GM23338 (cell line): ENCODE data around the gene CDK16. TPM values are rescaled to one million over a fixed set of nuclear protein-coding genes. Genes with fewer than 3 reads are reported as not detected.

Source experiments
- ATAC-seq: fragments of 200-7000 bp; cut with Tn5 transposase; 3 replicates; pipeline ENCODE4 v1.9.1; 2020
- DNase-seq: peaks from one replicate; pipeline ENCODE4 v3.0.0-alpha.2; 2015; ENCODE audit warnings: low spot score
- H2AFZ ChIP-seq: fragments of 200-600 bp; sonication (generic); 2 replicates; pipeline ENCODE4 v1.8.0; 2016; ENCODE audit warnings: antibody characterized with exemption, mild to moderate bottlenecking, moderate library complexity
- H3F3A ChIP-seq: fragments of 200-600 bp; sonication (generic); replicated peaks from 2 replicates; pipeline ENCODE4 v1.8.0; 2017; ENCODE audit warnings: antibody characterized with exemption, mixed run types, low read depth
- H3K27ac ChIP-seq: fragments of 200-600 bp; sonication (generic); 2 replicates; pipeline ENCODE4 v1.6.1; 2016; ENCODE audit warnings: low read depth
- H3K27me3 ChIP-seq: fragments of 200-600 bp; sonication (generic); 2 replicates; pipeline ENCODE4 v1.8.0; 2016; ENCODE audit warnings: mild to moderate bottlenecking, mixed run types, moderate library complexity; ENCODE audit not compliant: insufficient read depth
- H3K36me3 ChIP-seq: fragments of 200-600 bp; sonication (generic); 2 replicates; pipeline ENCODE4 v1.8.0; 2016; ENCODE audit warnings: mild to moderate bottlenecking; ENCODE audit not compliant: insufficient read depth
- H3K4me1 ChIP-seq: fragments of 200-600 bp; sonication (generic); 2 replicates; pipeline ENCODE4 v1.8.0; 2016; ENCODE audit warnings: mild to moderate bottlenecking, moderate library complexity; ENCODE audit not compliant: insufficient read depth
- H3K4me2 ChIP-seq: fragments of 200-600 bp; sonication (generic); 2 replicates; pipeline ENCODE4 v1.7.1; 2017; ENCODE audit warnings: mixed run types
- H3K4me3 ChIP-seq: fragments of 200-600 bp; sonication (generic); 2 replicates; pipeline ENCODE4 v1.6.1; 2016; ENCODE audit warnings: mixed run types
- H3K79me2 ChIP-seq: fragments of 200-600 bp; sonication (generic); replicated peaks from 2 replicates; pipeline ENCODE4 v1.8.0; 2017; ENCODE audit warnings: mild to moderate bottlenecking; ENCODE audit not compliant: insufficient read depth
- H3K9me2 ChIP-seq: fragments of 200-600 bp; sonication (generic); 2 replicates; pipeline ENCODE4 v1.8.0; 2017; ENCODE audit not compliant: insufficient read depth
- H4K20me1 ChIP-seq: fragments of 200-600 bp; sonication (generic); replicated peaks from 2 replicates; pipeline ENCODE4 v1.8.0; 2017; ENCODE audit warnings: mild to moderate bottlenecking; ENCODE audit not compliant: insufficient read depth
- H3K27ac Mint-ChIP-seq: 2 replicates; pipeline ENCODE4 v1.8.0; 2020; ENCODE audit warnings: inconsistent platforms, mild to moderate bottlenecking, moderate library complexity, mixed read lengths
- H3K27me3 Mint-ChIP-seq: 3 replicates; pipeline ENCODE4 v1.8.0; 2022; ENCODE audit warnings: low read depth, mild to moderate bottlenecking, moderate library complexity, mixed read lengths, inconsistent platforms; ENCODE audit not compliant: insufficient read depth, poor library complexity
- H3K36me3 Mint-ChIP-seq: 3 replicates; pipeline ENCODE4 v1.8.0; 2021; ENCODE audit warnings: low read depth, mild to moderate bottlenecking, inconsistent platforms, moderate library complexity, mixed read lengths
- H3K4me1 Mint-ChIP-seq: 3 replicates; pipeline ENCODE4 v1.8.0; 2020; ENCODE audit warnings: mild to moderate bottlenecking, inconsistent platforms, mixed read lengths
- H3K4me3 Mint-ChIP-seq: 3 replicates; pipeline ENCODE4 v1.8.0; 2021; ENCODE audit warnings: moderate library complexity, mild to moderate bottlenecking, inconsistent platforms, mixed read lengths
- H3K9me3 Mint-ChIP-seq: 3 replicates; pipeline ENCODE4 v1.8.0; 2020; ENCODE audit warnings: moderate library complexity, mild to moderate bottlenecking, inconsistent platforms, mixed read lengths
- CREB1 ChIP-seq: fragments of 250-450 bp; sonication (Bioruptor Pico); IDR thresholded peaks from 2 replicates; pipeline ENCODE4 v1.5.0; 2020; ENCODE audit warnings: low read depth, mild to moderate bottlenecking, moderate library complexity
- ETS1 ChIP-seq: IDR thresholded peaks from 2 replicates; pipeline ENCODE4 v1.6.1; 2016; ENCODE audit warnings: antibody characterized with exemption
- EZH2 ChIP-seq: fragments of 200-600 bp; sonication (generic); IDR thresholded peaks from one replicate; pipeline ENCODE4 v1.8.0; 2017; ENCODE audit warnings: antibody characterized with exemption, mild to moderate bottlenecking, low read depth; ENCODE audit not compliant: unreplicated experiment
- EZH2phosphoT487 ChIP-seq: fragments of 200-600 bp; sonication (generic); IDR thresholded peaks from one replicate; pipeline ENCODE4 v1.8.1; 2018; ENCODE audit warnings: antibody characterized with exemption; ENCODE audit not compliant: unreplicated experiment
- JUNB ChIP-seq: IDR thresholded peaks from one replicate; pipeline ENCODE4 v1.6.1; 2016; ENCODE audit warnings: antibody characterized with exemption; ENCODE audit not compliant: unreplicated experiment
- NANOG ChIP-seq: IDR thresholded peaks from 2 replicates; pipeline ENCODE4 v1.6.1; 2016; ENCODE audit warnings: antibody characterized with exemption, borderline replicate concordance
- POLR2AphosphoS5 ChIP-seq: IDR thresholded peaks from 2 replicates; pipeline ENCODE4 v1.6.1; 2016; ENCODE audit warnings: antibody characterized with exemption, low read depth
- STAT1 ChIP-seq: IDR thresholded peaks from one replicate; pipeline ENCODE4 v1.6.1; 2016; ENCODE audit warnings: antibody characterized with exemption; ENCODE audit not compliant: unreplicated experiment
- ZNF114 ChIP-seq: fragments of 250-450 bp; sonication (Bioruptor Pico); IDR thresholded peaks from 2 replicates; pipeline ENCODE4 v1.5.0; 2020; ENCODE audit warnings: mild to moderate bottlenecking, moderate library complexity
- ZNF331 ChIP-seq: fragments of 250-450 bp; sonication (Bioruptor Pico); IDR thresholded peaks from 2 replicates; pipeline ENCODE4 v1.5.0; 2020; ENCODE audit warnings: low read depth, mild to moderate bottlenecking, moderate library complexity
- polyA plus RNA-seq: library from polyadenylated mRNA; unstranded; fragments of >200 nt; fragmentation: Nextera tagmentation; extraction: Ambion mirVana; gene quantifications from 2 replicates; pipeline ENCODE4 v1.2.1, GENCODE V29; 2016
- total RNA-seq: library from RNA; depleted of rRNA; stranded (reverse); fragments of >200 nt; shearing (Covaris generic); gene quantifications from 2 replicates; pipeline ENCODE4 v1.2.3, GENCODE V29; 2014
- TF ChIP-seq, protein P1 (sequence below): fragments of 250-450 bp; sonication (Bioruptor Pico); IDR thresholded peaks from 2 replicates; pipeline ENCODE4 v1.5.0; 2020; ENCODE audit warnings: mild to moderate bottlenecking, moderate library complexity
- TF ChIP-seq, protein P2 (sequence below), 2 experiments: fragments of 200-600 bp in 1 of 2; sonication (generic) in 1 of 2; conservative IDR thresholded peaks; 2 replicates each; pipeline versions ENCODE4 v1.5.1 to v1.6.1; 2016 to 2017; ENCODE audit warnings: antibody characterized with exemption in 2 of 2, low read depth in 2 of 2, mild to moderate bottlenecking in 2 of 2, moderate library complexity in 1 of 2
- TF ChIP-seq, protein P3 (sequence below): IDR thresholded peaks from one replicate; pipeline ENCODE4 v1.6.1; 2018; ENCODE audit warnings: antibody characterized with exemption; ENCODE audit not compliant: unreplicated experiment

CDK16 gene
- total and polyA plus RNA-seq, 2 experiments from 2014 or later, result 58.9 to 158 TPM

- H3K4me2 ChIP-seq, result no peak overlapping the region
- Mint-ChIP-seq H3K9me3 (no peaks in the 10 kb centered on the region; the same call in 1 of the 3 replicates), H3K27ac (peak overlapping the region; percentile 68; the same call in 1 of the 2 replicates), H3K4me1 (peaks cover 2% of the 10 kb centered on the region; the same call in 2 of the 3 replicates), H3K36me3 (peaks cover 25% of the 10 kb centered on the region), H3K4me3 (no peak overlapping the region), H3K27me3 (peaks cover 4% of the 10 kb centered on the region)
- H3K9me2 ChIP-seq, result no peaks in the 10 kb centered on the region
- H3F3A ChIP-seq, result no peaks in the 10 kb centered on the region
- H3K27ac ChIP-seq, result no peak overlapping the region
- TF ChIP-seq, protein P1, sequence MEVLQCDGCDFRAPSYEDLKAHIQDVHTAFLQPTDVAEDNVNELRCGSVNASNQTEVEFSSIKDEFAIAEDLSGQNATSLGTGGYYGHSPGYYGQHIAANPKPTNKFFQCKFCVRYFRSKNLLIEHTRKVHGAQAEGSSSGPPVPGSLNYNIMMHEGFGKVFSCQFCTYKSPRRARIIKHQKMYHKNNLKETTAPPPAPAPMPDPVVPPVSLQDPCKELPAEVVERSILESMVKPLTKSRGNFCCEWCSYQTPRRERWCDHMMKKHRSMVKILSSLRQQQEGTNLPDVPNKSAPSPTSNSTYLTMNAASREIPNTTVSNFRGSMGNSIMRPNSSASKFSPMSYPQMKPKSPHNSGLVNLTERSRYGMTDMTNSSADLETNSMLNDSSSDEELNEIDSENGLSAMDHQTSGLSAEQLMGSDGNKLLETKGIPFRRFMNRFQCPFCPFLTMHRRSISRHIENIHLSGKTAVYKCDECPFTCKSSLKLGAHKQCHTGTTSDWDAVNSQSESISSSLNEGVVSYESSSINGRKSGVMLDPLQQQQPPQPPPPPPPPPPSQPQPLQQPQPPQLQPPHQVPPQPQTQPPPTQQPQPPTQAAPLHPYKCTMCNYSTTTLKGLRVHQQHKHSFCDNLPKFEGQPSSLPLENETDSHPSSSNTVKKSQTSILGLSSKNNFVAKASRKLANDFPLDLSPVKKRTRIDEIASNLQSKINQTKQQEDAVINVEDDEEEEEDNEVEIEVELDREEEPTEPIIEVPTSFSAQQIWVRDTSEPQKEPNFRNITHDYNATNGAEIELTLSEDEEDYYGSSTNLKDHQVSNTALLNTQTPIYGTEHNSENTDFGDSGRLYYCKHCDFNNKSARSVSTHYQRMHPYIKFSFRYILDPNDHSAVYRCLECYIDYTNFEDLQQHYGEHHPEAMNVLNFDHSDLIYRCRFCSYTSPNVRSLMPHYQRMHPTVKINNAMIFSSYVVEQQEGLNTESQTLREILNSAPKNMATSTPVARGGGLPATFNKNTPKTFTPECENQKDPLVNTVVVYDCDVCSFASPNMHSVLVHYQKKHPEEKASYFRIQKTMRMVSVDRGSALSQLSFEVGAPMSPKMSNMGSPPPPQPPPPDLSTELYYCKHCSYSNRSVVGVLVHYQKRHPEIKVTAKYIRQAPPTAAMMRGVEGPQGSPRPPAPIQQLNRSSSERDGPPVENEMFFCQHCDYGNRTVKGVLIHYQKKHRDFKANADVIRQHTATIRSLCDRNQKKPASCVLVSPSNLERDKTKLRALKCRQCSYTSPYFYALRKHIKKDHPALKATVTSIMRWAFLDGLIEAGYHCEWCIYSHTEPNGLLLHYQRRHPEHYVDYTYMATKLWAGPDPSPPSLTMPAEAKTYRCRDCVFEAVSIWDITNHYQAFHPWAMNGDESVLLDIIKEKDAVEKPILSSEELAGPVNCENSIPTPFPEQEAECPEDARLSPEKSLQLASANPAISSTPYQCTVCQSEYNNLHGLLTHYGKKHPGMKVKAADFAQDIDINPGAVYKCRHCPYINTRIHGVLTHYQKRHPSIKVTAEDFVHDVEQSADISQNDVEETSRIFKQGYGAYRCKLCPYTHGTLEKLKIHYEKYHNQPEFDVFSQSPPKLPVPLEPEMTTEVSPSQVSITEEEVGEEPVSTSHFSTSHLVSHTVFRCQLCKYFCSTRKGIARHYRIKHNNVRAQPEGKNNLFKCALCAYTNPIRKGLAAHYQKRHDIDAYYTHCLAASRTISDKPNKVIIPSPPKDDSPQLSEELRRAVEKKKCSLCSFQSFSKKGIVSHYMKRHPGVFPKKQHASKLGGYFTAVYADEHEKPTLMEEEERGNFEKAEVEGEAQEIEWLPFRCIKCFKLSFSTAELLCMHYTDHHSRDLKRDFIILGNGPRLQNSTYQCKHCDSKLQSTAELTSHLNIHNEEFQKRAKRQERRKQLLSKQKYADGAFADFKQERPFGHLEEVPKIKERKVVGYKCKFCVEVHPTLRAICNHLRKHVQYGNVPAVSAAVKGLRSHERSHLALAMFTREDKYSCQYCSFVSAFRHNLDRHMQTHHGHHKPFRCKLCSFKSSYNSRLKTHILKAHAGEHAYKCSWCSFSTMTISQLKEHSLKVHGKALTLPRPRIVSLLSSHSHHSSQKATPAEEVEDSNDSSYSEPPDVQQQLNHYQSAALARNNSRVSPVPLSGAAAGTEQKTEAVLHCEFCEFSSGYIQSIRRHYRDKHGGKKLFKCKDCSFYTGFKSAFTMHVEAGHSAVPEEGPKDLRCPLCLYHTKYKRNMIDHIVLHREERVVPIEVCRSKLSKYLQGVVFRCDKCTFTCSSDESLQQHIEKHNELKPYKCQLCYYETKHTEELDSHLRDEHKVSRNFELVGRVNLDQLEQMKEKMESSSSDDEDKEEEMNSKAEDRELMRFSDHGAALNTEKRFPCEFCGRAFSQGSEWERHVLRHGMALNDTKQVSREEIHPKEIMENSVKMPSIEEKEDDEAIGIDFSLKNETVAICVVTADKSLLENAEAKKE (CRISPR knock-in tag), result no peak
- TF ChIP-seq, protein P2, sequence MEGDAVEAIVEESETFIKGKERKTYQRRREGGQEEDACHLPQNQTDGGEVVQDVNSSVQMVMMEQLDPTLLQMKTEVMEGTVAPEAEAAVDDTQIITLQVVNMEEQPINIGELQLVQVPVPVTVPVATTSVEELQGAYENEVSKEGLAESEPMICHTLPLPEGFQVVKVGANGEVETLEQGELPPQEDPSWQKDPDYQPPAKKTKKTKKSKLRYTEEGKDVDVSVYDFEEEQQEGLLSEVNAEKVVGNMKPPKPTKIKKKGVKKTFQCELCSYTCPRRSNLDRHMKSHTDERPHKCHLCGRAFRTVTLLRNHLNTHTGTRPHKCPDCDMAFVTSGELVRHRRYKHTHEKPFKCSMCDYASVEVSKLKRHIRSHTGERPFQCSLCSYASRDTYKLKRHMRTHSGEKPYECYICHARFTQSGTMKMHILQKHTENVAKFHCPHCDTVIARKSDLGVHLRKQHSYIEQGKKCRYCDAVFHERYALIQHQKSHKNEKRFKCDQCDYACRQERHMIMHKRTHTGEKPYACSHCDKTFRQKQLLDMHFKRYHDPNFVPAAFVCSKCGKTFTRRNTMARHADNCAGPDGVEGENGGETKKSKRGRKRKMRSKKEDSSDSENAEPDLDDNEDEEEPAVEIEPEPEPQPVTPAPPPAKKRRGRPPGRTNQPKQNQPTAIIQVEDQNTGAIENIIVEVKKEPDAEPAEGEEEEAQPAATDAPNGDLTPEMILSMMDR (conservative IDR thresholded peaks at IDR 0.05; ENCODE audit: low read depth in 2 of 2), result no peak
- TF ChIP-seq EZH2 (no peak), CREB1 (no peak), ETS1 (no peak), STAT1 (no peak), POLR2AphosphoS5 (no peak), ZNF331 (CRISPR knock-in tag) (no peak), ZNF114 (CRISPR knock-in tag) (no peak), NANOG (no peak), EZH2phosphoT487 (no peak), JUNB (no peak)
- TF ChIP-seq, protein P3, sequence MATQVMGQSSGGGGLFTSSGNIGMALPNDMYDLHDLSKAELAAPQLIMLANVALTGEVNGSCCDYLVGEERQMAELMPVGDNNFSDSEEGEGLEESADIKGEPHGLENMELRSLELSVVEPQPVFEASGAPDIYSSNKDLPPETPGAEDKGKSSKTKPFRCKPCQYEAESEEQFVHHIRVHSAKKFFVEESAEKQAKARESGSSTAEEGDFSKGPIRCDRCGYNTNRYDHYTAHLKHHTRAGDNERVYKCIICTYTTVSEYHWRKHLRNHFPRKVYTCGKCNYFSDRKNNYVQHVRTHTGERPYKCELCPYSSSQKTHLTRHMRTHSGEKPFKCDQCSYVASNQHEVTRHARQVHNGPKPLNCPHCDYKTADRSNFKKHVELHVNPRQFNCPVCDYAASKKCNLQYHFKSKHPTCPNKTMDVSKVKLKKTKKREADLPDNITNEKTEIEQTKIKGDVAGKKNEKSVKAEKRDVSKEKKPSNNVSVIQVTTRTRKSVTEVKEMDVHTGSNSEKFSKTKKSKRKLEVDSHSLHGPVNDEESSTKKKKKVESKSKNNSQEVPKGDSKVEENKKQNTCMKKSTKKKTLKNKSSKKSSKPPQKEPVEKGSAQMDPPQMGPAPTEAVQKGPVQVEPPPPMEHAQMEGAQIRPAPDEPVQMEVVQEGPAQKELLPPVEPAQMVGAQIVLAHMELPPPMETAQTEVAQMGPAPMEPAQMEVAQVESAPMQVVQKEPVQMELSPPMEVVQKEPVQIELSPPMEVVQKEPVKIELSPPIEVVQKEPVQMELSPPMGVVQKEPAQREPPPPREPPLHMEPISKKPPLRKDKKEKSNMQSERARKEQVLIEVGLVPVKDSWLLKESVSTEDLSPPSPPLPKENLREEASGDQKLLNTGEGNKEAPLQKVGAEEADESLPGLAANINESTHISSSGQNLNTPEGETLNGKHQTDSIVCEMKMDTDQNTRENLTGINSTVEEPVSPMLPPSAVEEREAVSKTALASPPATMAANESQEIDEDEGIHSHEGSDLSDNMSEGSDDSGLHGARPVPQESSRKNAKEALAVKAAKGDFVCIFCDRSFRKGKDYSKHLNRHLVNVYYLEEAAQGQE, result no peak
- no peaks in the 10 kb centered on the region for H3K27me3 ChIP-seq
- ATAC-seq, result no peak
- peaks cover 15% of the 10 kb centered on the region for H3K79me2 ChIP-seq
- DNase-seq, result no peak
- no peaks in the 10 kb centered on the region for H4K20me1 ChIP-seq
- peaks cover 4% of the 10 kb centered on the region for H3K4me1 ChIP-seq
- peaks cover 4% of the 10 kb centered on the region for H3K36me3 ChIP-seq
- no peak overlapping the region for H2AFZ ChIP-seq
- H3K4me3 ChIP-seq, result no peak overlapping the region
Measured at GRCh38 chrX:47230136-47230868, 11.8 kb downstream of the CDK16 start.
